ENCODE measurements around the gene CLOCK. TPM values are rescaled to one million over a fixed set of nuclear protein-coding genes. Genes with fewer than 3 reads are reported as not detected.

Gene CLOCK
- total and polyA plus RNA-seq, 2 of the 8 experiments (the other 6 are each of a cell fraction or from before 2014, with no cell fraction given): 7.7 to 24.2 TPM

- Histone ChIP-seq H3K79me1 (ENCODE audit: low read depth, low read length) (no peaks in the 10 kb centered on the region), H3K9me3 (ENCODE audit: insufficient read depth in 2 of 2, low read depth in 1 of 2, low read length in 1 of 2) (no peaks in the 10 kb centered on the region), H4K5ac (ENCODE audit: insufficient read length, low read depth, low read length) (no peak overlapping the region), H3K56ac (replicated peaks; ENCODE audit: insufficient read length, low read depth, low read length) (no peak overlapping the region), H3K79me2 (ENCODE audit: control insufficient read depth in 1 of 2, insufficient read depth in 2 of 2, low read length in 2 of 2) (no peaks in the 10 kb centered on the region), H3K4me2 (ENCODE audit: insufficient read depth in 1 of 2, low read depth in 2 of 2, low read length in 2 of 2) (no peak overlapping the region), H2BK12ac (ENCODE audit: low read depth, low read length) (no peak overlapping the region), H3K27me3 (replicated peaks in 1 of 4; ENCODE audit: control insufficient read depth in 3 of 4, extremely low read depth in 1 of 4, insufficient read depth in 3 of 4, low read length in 3 of 4) (no peaks in the 10 kb centered on the region), H3K4ac (replicated peaks; ENCODE audit: insufficient read length, low read depth, low read length) (no peak overlapping the region), H3K23ac (ENCODE audit: insufficient read length) (no peak overlapping the region), H4K20me1 (replicated peaks in 1 of 2; ENCODE audit: control insufficient read depth in 1 of 2, insufficient read depth in 2 of 2, low read length in 2 of 2) (no peaks in the 10 kb centered on the region), H4K8ac (ENCODE audit: extremely low read depth, insufficient read depth, low read length) (no peak overlapping the region), H3K23me2 (ENCODE audit: low read depth, low read length) (peaks cover 2% of the 10 kb centered on the region; the same call in 1 of the 2 replicates), H2BK15ac (ENCODE audit: low read length) (no peak overlapping the region), H3K27ac (ENCODE audit: low read depth, low read length) (no peak overlapping the region), H3K4me1 (replicated peaks in 1 of 4; ENCODE audit: control insufficient read depth in 3 of 4, insufficient read depth in 4 of 4, low read length in 3 of 4) (no peaks in the 10 kb centered on the region; a peak in 1 of 7 replicates), H3K9ac (replicated peaks in 1 of 4; ENCODE audit: extremely low read depth in 1 of 4, low read depth in 3 of 4, low read length in 3 of 4) (no peak overlapping the region), H3K4me3 (ENCODE audit: extremely low read depth in 1 of 4, insufficient read depth in 2 of 4, low read depth in 3 of 4, low read length in 4 of 4) (no peak overlapping the region), H3K14ac (ENCODE audit: insufficient read length) (no peak overlapping the region), H2BK20ac (ENCODE audit: low read length) (no peak overlapping the region), H3K18ac (ENCODE audit: extremely low read depth, low read length) (no peak overlapping the region), H4K91ac (replicated peaks; ENCODE audit: insufficient read length, low read length) (no peak overlapping the region), H2BK5ac (ENCODE audit: low read depth, low read length) (no peak overlapping the region), H2BK120ac (replicated peaks; ENCODE audit: low read depth, low read length) (no peak overlapping the region), H3K36me3 (ENCODE audit: control insufficient read depth in 2 of 4, insufficient read depth in 4 of 4, low read length in 3 of 4) (peaks cover 0 to 9% (median 2%) of the 10 kb centered on the region in 4 experiments; a peak in 2 of 8 replicates), H2AFZ (ENCODE audit: low read length) (no peak overlapping the region), H2AK5ac (ENCODE audit: low read depth, low read length) (no peak overlapping the region)
- no peak for TF ChIP-seq ZNF274 (IDR thresholded peaks at IDR 0.05; ENCODE audit: borderline replicate concordance, extremely low read depth, low read length)
- no peak for TF ChIP-seq JUND (IDR thresholded peaks at IDR 0.05; ENCODE audit: low read length)
- no peak for TF ChIP-seq MAX (IDR thresholded peaks at IDR 0.05)
- no peak for TF ChIP-seq POLR2AphosphoS5 (IDR thresholded peaks at IDR 0.05; ENCODE audit: low read depth, low read length)
- TF ChIP-seq TEAD4 (IDR thresholded peaks at IDR 0.05; ENCODE audit: low read depth, low read length): no peak
- no peak for TF ChIP-seq RFX5 (IDR thresholded peaks at IDR 0.05; ENCODE audit: borderline replicate concordance, low read depth, low read length)
- TF ChIP-seq PHF8 (conservative IDR thresholded peaks at IDR 0.05; ENCODE audit: low read depth, low read length): no peak
- FAIRE-seq (no peak), DNase-seq (ENCODE audit: low read depth in 1 of 2, low spot score in 2 of 2) (no peak)
- WGBS, 2 experiments (ENCODE audit: extremely low coverage in 1 of 2, insufficient coverage in 1 of 2, insufficient read length in 1 of 2, insufficient replicate concordance in 2 of 2, low coverage in 1 of 2, low lambda C conversion rate in 2 of 2, missing lambda C conversion rate in 1 of 2): 54% methylated on average over 5 of the region's 5 CpGs; no CpG with 5 or more reads in 1 of the 2 experiments
- CTCF ChIA-PET (ENCODE audit: partially characterized antibody): no interaction called here
- POLR2A ChIA-PET (ENCODE audit: partially characterized antibody): no interaction called here
These were observed 63.4 kb downstream of the CLOCK start for GRCh38 chr4:55483315-55483714.

All from H1 (cell line).